Medulla oblongata (tissue), 1 donor: ENCODE results near the gene SLC44A5.
"Not testable (repeated sequence)": the region's sequence is repeated elsewhere in the genome, so short reads cannot be mapped to it uniquely, and the experiment has no call there.

Experiments
- DNase-seq: peaks from one replicate; pipeline ENCODE4 v3.0.0-alpha.2; 2015; ENCODE audit errors: extremely low spot score

SLC44A5 gene

GRCh38 chr1:75188892-75189291 is 422.0 kb downstream of the SLC44A5 start:
- no peak for DNase-seq

- DNase-seq, result not testable (repeated sequence)
These were observed 429.5 kb downstream of the SLC44A5 start for GRCh38 chr1:75181214-75181955.

- peak; percentile 29 for DNase-seq
These were observed 436.7 kb downstream of the SLC44A5 start for GRCh38 chr1:75174031-75174760.

GRCh38 chr1:75172556-75172955 is 438.4 kb downstream of the SLC44A5 start:
- DNase-seq, result peak; percentile 63

- no peak for DNase-seq
These were observed 439.0 kb downstream of the SLC44A5 start for GRCh38 chr1:75171876-75172275.

GRCh38 chr1:75170981-75171380 is 439.9 kb downstream of the SLC44A5 start:
- no peak for DNase-seq

- no peak for DNase-seq
These were observed 440.9 kb downstream of the SLC44A5 start for GRCh38 chr1:75170011-75170410.

GRCh38 chr1:75166821-75167220 is 444.1 kb downstream of the SLC44A5 start:
- DNase-seq, result no peak

GRCh38 chr1:75165264-75165663 is 445.6 kb downstream of the SLC44A5 start:
- DNase-seq, result no peak

- no peak for DNase-seq
These were observed 451.8 kb downstream of the SLC44A5 start for GRCh38 chr1:75159154-75159553.
